Caco-2 (cell line): ENCODE measurements around the gene CTRB2. TPM values are rescaled to one million over a fixed set of nuclear protein-coding genes. Genes with fewer than 3 reads are reported as not detected.

ENCODE experiments used
- BruUV-seq: library from RNA; stranded (reverse); fragments of 400-500 nt; replicated peaks from 2 replicates; lab custom pipeline; 2021; lab: Mats Ljungman, UMichigan
- CTCF ChIA-PET: fragments of 300-600 bp; sonication (Branson Sonifier 250); formaldehyde crosslinking; loops from one replicate; lab custom pipeline; 2022; ENCODE audit warnings: antibody characterized with exemption; lab: Charles Lee
- POLR2A ChIA-PET: fragments of 300-600 bp; sonication (Branson Sonifier 250); formaldehyde crosslinking; loops from one replicate; lab custom pipeline; 2022; ENCODE audit warnings: antibody characterized with exemption; lab: Charles Lee
- DNase-seq, 2 experiments: peaks; one replicate each; pipeline versions ENCODE4 v3.0.0 to v3.0.0-alpha.2; 2020 to 2022
- H3K27me3 ChIP-seq: replicated peaks from 2 replicates; pipeline ENCODE4 v1.6.0; 2011; ENCODE audit warnings: low read length; ENCODE audit not compliant: control insufficient read depth, insufficient read depth
- H3K36me3 ChIP-seq: 2 replicates; pipeline ENCODE4 v1.5.1; 2011; ENCODE audit warnings: low read length; ENCODE audit not compliant: control insufficient read depth, insufficient read depth
- H3K4me1 ChIP-seq: fragments of 250-450 bp; sonication (Bioruptor Pico); 2 replicates; pipeline ENCODE4 v1.5.1; 2020; ENCODE audit warnings: mild to moderate bottlenecking
- H3K4me3 ChIP-seq: 2 replicates; pipeline ENCODE4 v1.5.1; 2011; ENCODE audit warnings: low read depth, mild to moderate bottlenecking, control low read depth, low read length
- H3K9me3 ChIP-seq: fragments of 250-450 bp; sonication (Bioruptor Pico); 2 replicates; pipeline ENCODE4 v1.5.1; 2020; ENCODE audit warnings: mild to moderate bottlenecking, moderate library complexity
- H3K27ac Mint-ChIP-seq: one replicate; pipeline ENCODE4 v1.8.0; 2022; ENCODE audit warnings: mixed read lengths; ENCODE audit not compliant: unreplicated experiment
- H3K27me3 Mint-ChIP-seq: one replicate; pipeline ENCODE4 v1.8.0; 2022; ENCODE audit warnings: mixed read lengths; ENCODE audit not compliant: insufficient read depth, unreplicated experiment
- H3K36me3 Mint-ChIP-seq: one replicate; pipeline ENCODE4 v1.8.0; 2022; ENCODE audit warnings: mild to moderate bottlenecking, mixed read lengths; ENCODE audit not compliant: insufficient read depth, unreplicated experiment
- H3K4me1 Mint-ChIP-seq: one replicate; pipeline ENCODE4 v1.8.0; 2022; ENCODE audit warnings: low read depth, mixed read lengths; ENCODE audit not compliant: unreplicated experiment
- H3K4me3 Mint-ChIP-seq: one replicate; pipeline ENCODE4 v1.8.0; 2022; ENCODE audit warnings: mild to moderate bottlenecking, moderate library complexity, mixed read lengths; ENCODE audit not compliant: unreplicated experiment
- H3K9me3 Mint-ChIP-seq: one replicate; pipeline ENCODE4 v1.8.0; 2022; ENCODE audit warnings: mixed read lengths; ENCODE audit not compliant: unreplicated experiment
- CTCF ChIP-seq, 2 experiments: fragments of 200-600 bp in 1 of 2; IDR thresholded peaks; 1 replicate in 1 of 2; 2 replicates in 1 of 2; pipeline versions ENCODE4 v1.5.1 to v1.8.0; 2011 to 2022; ENCODE audit warnings: antibody characterized with exemption in 1 of 2, control low read depth in 1 of 2, inconsistent platforms in 1 of 2, low read depth in 1 of 2, low read length in 1 of 2, mild to moderate bottlenecking in 1 of 2, moderate library complexity in 1 of 2; ENCODE audit not compliant: insufficient read depth in 1 of 2, severe bottlenecking in 1 of 2, unreplicated experiment in 1 of 2
- intact Hi-C: fragments of 100-400 bp; cut with micrococcal nuclease; formaldehyde crosslinking; loops from one replicate; pipeline ENCODE4 v1.10.0; 2022; ENCODE audit not compliant: unreplicated experiment
- total RNA-seq: library from RNA; stranded (reverse); gene quantifications from 2 replicates; pipeline ENCODE4 v1.2.3, GENCODE V29; 2022

The CTRB2 gene
- total RNA-seq, 1 experiment from 2014 or later: not detected

DNA sequence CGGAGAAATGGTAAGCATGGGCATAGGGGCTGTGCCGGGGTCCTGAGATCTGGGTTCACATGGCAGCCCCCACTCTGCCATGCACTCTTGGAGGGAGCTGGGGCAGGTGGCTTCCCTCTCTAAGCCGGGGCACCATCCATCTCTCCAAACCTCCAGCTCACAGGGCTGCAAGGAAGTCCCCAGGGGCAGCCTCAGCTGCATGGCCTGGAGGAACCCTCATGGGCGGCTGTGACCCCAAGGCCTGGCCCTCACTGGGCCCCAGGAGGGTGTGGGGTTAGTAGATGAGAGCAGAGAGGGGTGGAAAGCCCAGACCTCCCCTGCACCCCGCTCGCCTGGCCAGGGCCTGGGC lies 2.6 kb downstream of the CTRB2 start:
- H3K4me1 ChIP-seq: no peaks in the 10 kb centered on the region
- peaks cover 3% of the 10 kb centered on the region for H3K27me3 Mint-ChIP-seq
- no peak overlapping the region for H3K4me3 Mint-ChIP-seq
- POLR2A ChIA-PET: no interaction called here
- CTCF ChIA-PET: no interaction called here
- BruUV-seq: no TSS peak
- H3K9me3 ChIP-seq: no peaks in the 10 kb centered on the region
- no peak for TF ChIP-seq CTCF (IDR thresholded peaks at IDR 0.05; ENCODE audit: insufficient read depth in 1 of 2, low read depth in 1 of 2, low read length in 1 of 2, severe bottlenecking in 1 of 2, unreplicated experiment in 1 of 2)
- no peak overlapping the region for H3K4me3 ChIP-seq
- H3K9me3 Mint-ChIP-seq: no peaks in the 10 kb centered on the region
- intact Hi-C loops: no loop called here
- H3K36me3 ChIP-seq: no peaks in the 10 kb centered on the region
- H3K27me3 ChIP-seq: no peaks in the 10 kb centered on the region
- peaks cover 6% of the 10 kb centered on the region for H3K36me3 Mint-ChIP-seq
- H3K4me1 Mint-ChIP-seq: no peaks in the 10 kb centered on the region
- DNase-seq: no peak
- no peak overlapping the region for H3K27ac Mint-ChIP-seq

GRCh38 chr16:75203667-75204409 lies 3.1 kb downstream of the CTRB2 start:
- no peak overlapping the region for H3K4me3 ChIP-seq
- Mint-ChIP-seq H3K27ac (no peak overlapping the region), H3K27me3 (peaks cover 3% of the 10 kb centered on the region), H3K36me3 (peaks cover 6% of the 10 kb centered on the region), H3K9me3 (no peaks in the 10 kb centered on the region), H3K4me1 (no peaks in the 10 kb centered on the region), H3K4me3 (no peak overlapping the region)
- H3K36me3 ChIP-seq: no peaks in the 10 kb centered on the region
- TF ChIP-seq CTCF (IDR thresholded peaks at IDR 0.05; ENCODE audit: insufficient read depth in 1 of 2, low read depth in 1 of 2, low read length in 1 of 2, severe bottlenecking in 1 of 2, unreplicated experiment in 1 of 2): no peak
- no TSS peak for BruUV-seq
- no peaks in the 10 kb centered on the region for H3K4me1 ChIP-seq
- ChIA-PET CTCF (interaction anchor here (1.1 kb wide), 1 partner anchor 17 kb away, joined by 4 read pairs; no protein-coding TSS in a partner anchor), POLR2A (no interaction called here)
- no peak for DNase-seq
- H3K27me3 ChIP-seq: no peaks in the 10 kb centered on the region
- H3K9me3 ChIP-seq: no peaks in the 10 kb centered on the region
- intact Hi-C loops: no loop called here

- Histone ChIP-seq H3K4me1 (no peaks in the 10 kb centered on the region), H3K27me3 (no peaks in the 10 kb centered on the region), H3K4me3 (no peak overlapping the region), H3K9me3 (no peaks in the 10 kb centered on the region), H3K36me3 (no peaks in the 10 kb centered on the region)
- ChIA-PET POLR2A (no interaction called here), CTCF (interaction anchor here (1.1 kb wide), 1 partner anchor 17 kb away, joined by 4 read pairs; no protein-coding TSS in a partner anchor)
- intact Hi-C loops: no loop called here
- H3K27me3 Mint-ChIP-seq: peaks cover 3% of the 10 kb centered on the region
- DNase-seq: no peak
- no TSS peak for BruUV-seq
- no peak overlapping the region for H3K4me3 Mint-ChIP-seq
- no peak overlapping the region for H3K27ac Mint-ChIP-seq
- peaks cover 6% of the 10 kb centered on the region for H3K36me3 Mint-ChIP-seq
- TF ChIP-seq CTCF (IDR thresholded peaks at IDR 0.05; ENCODE audit: insufficient read depth in 1 of 2, low read depth in 1 of 2, low read length in 1 of 2, severe bottlenecking in 1 of 2, unreplicated experiment in 1 of 2): no peak
- H3K9me3 Mint-ChIP-seq: no peaks in the 10 kb centered on the region
- H3K4me1 Mint-ChIP-seq: peaks cover 5% of the 10 kb centered on the region
Observed at GRCh38 chr16:75203096-75203495, 3.9 kb downstream of the CTRB2 start.
